ENCODE measurements around the gene ADAM22.

- TF ChIP-seq CTCF (IDR thresholded peaks at IDR 0.05; ENCODE audit: low read depth, low read length) = no peak
- no peak for TF ChIP-seq EZH2phosphoT487 (IDR thresholded peaks at IDR 0.05; ENCODE audit: low read depth)
These were observed 38.7 kb upstream of the ADAM22 start for GRCh38 chr7:87895363-87895762.

Data from OCI-LY3 (cell line).